ENCODE results near the gene ARHGAP9.
A peak's percentile ranks its signal among the peaks of the same experiment; 100 is the strongest.

ARHGAP9 gene

GRCh38 chr12:57461276-57461916 lies 18.3 kb downstream of the ARHGAP9 start (continued):
- TF ChIP-seq ZNF280C (tag by site-specific recombination; IDR thresholded peaks at IDR 0.05) (no peak), PRDM1 (tag by site-specific recombination; IDR thresholded peaks at IDR 0.05) (peak; percentile 98), ZNF223 (tag by site-specific recombination; IDR thresholded peaks at IDR 0.05) (no peak), KLF17 (tag by site-specific recombination; IDR thresholded peaks at IDR 0.05) (peak; percentile 59; the same call in 1 of the 2 replicates), SALL2 (tag by site-specific recombination; IDR thresholded peaks at IDR 0.05; ENCODE audit: borderline replicate concordance) (no peak), ZIC2 (tag by site-specific recombination; IDR thresholded peaks at IDR 0.05) (peak; percentile 91), ZNF302 (tag by site-specific recombination; IDR thresholded peaks at IDR 0.05; ENCODE audit: low read depth) (no peak), ZBTB20 (tag by site-specific recombination; IDR thresholded peaks at IDR 0.05) (peak; percentile 62; the same call in 1 of the 2 replicates), HOXA7 (CRISPR knock-in tag; IDR thresholded peaks at IDR 0.05; ENCODE audit: borderline replicate concordance) (no peak), KLF1 (tag by site-specific recombination; IDR thresholded peaks at IDR 0.05) (peak; percentile 75), ZNF324 (tag by site-specific recombination; IDR thresholded peaks at IDR 0.05) (peak; percentile 75), ZNF629 (tag by site-specific recombination; IDR thresholded peaks at IDR 0.05) (peak; percentile 83), PRDM6 (tag by site-specific recombination; IDR thresholded peaks at IDR 0.05) (no peak), ZBTB26 (tag by site-specific recombination; optimal IDR thresholded peaks at IDR 0.05) (peak; percentile 23), ZNF37A (tag by site-specific recombination; IDR thresholded peaks at IDR 0.05) (no peak), GLIS2 (tag by site-specific recombination; IDR thresholded peaks at IDR 0.05) (peak; percentile 92), ZNF513 (tag by site-specific recombination; IDR thresholded peaks at IDR 0.05) (no peak), ZNF580 (tag by site-specific recombination; IDR thresholded peaks at IDR 0.05) (0 out of 2 replicates have a peak, but pooled peaks have one; percentile 34), ZXDB (tag by site-specific recombination; IDR thresholded peaks at IDR 0.05) (peak; percentile 38), ZNF184 (tag by site-specific recombination; IDR thresholded peaks at IDR 0.05) (no peak), ZSCAN18 (tag by site-specific recombination; IDR thresholded peaks at IDR 0.05) (peak; percentile 52; the same call in 1 of the 2 replicates), SP3 (tag by site-specific recombination; IDR thresholded peaks at IDR 0.05) (peak; percentile 92), GLIS1 (tag by site-specific recombination; IDR thresholded peaks at IDR 0.05) (peak; percentile 96), ZFHX2 (tag by site-specific recombination; conservative IDR thresholded peaks at IDR 0.05) (no peak), ZNF639 (tag by site-specific recombination; IDR thresholded peaks at IDR 0.05) (0 out of 2 replicates have a peak, but pooled peaks have one; percentile 37), ZNF394 (tag by site-specific recombination; IDR thresholded peaks at IDR 0.05; ENCODE audit: borderline replicate concordance) (no peak), TCF7L2 (IDR thresholded peaks at IDR 0.05; ENCODE audit: borderline replicate concordance, low read depth, low read length) (no peak), ZNF121 (tag by site-specific recombination; IDR thresholded peaks at IDR 0.05) (no peak), ZNF610 (tag by site-specific recombination; IDR thresholded peaks at IDR 0.05; ENCODE audit: borderline replicate concordance) (no peak), ZFP69B (tag by site-specific recombination; IDR thresholded peaks at IDR 0.05) (peak; percentile 61; the same call in 1 of the 2 replicates)

Data from HEK293 (cell line).